Breast epithelium (tissue), 3 donors: ENCODE results near the gene LCE2A.

Experiments
- CTCF ChIP-seq, 3 donors: fragments of 450-650 bp; IDR thresholded peaks; one replicate each; pipeline ENCODE4 v1.5.1; 2016 to 2017; ENCODE audit warnings: antibody characterized with exemption in 3 of 3, mild to moderate bottlenecking in 3 of 3, moderate library complexity in 3 of 3
- POLR2A ChIP-seq: fragments of 450-650 bp; IDR thresholded peaks from one replicate; pipeline ENCODE4 v1.6.1; 2016; ENCODE audit warnings: antibody characterized with exemption, mild to moderate bottlenecking, moderate library complexity
- POLR2AphosphoS5 ChIP-seq, 3 donors: sonication (generic); formaldehyde crosslinking; IDR thresholded peaks; one replicate each; pipeline ENCODE4 v1.6.1; 2017; ENCODE audit warnings: antibody characterized with exemption in 3 of 3

- no peak for TF ChIP-seq POLR2AphosphoS5 (IDR thresholded peaks at IDR 0.05)
- no peak for TF ChIP-seq CTCF (IDR thresholded peaks at IDR 0.05)
- no peak for TF ChIP-seq POLR2A
These were observed 30.8 kb downstream of the LCE2A start for GRCh38 chr1:152728986-152729385.
